Ishikawa (cell line): ENCODE data around the gene JPH3.

Experiments
- CEBPB ChIP-seq: IDR thresholded peaks from 2 replicates; pipeline ENCODE4 v1.6.1; 2012
- CREB1 ChIP-seq: IDR thresholded peaks from 2 replicates; pipeline ENCODE4 v1.6.1; 2012; ENCODE audit warnings: low read depth
- RAD21 ChIP-seq: IDR thresholded peaks from 2 replicates; pipeline ENCODE4 v1.6.1; 2012; ENCODE audit warnings: low read depth
- TAF1 ChIP-seq: IDR thresholded peaks from 2 replicates; pipeline ENCODE4 v1.6.1; 2012; ENCODE audit warnings: low read depth, mild to moderate bottlenecking
- YY1 ChIP-seq: IDR thresholded peaks from 2 replicates; pipeline ENCODE4 v1.6.1; 2012; ENCODE audit warnings: low read depth
- TF ChIP-seq, protein P1 (sequence below): IDR thresholded peaks from 2 replicates; pipeline ENCODE4 v1.6.1; 2012
- TF ChIP-seq, protein P2 (sequence below): IDR thresholded peaks from 2 replicates; pipeline ENCODE4 v1.6.1; 2012; ENCODE audit warnings: low read depth, mild to moderate bottlenecking

DNA sequence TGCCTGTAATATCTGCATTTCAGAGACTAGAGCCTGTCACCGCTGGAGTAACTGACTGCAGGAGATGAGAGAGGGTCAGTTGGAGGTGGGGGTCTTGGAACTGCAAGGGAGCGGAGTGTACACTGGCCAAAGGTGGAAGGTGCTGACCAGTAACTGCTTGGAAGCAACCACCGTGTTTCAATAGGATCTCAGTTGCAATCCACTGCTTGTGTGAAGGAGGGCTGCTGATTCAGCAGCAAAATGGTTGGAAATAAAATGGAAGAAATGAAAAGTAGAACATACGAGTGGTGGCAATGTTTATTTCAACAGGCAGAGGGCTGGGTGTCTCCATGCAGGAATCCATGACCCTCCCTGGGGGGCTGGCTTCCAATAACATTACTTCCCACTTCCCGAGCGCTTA is 2.1 kb upstream of the JPH3 start:
- no peak for TF ChIP-seq CREB1
- TF ChIP-seq, protein P1, sequence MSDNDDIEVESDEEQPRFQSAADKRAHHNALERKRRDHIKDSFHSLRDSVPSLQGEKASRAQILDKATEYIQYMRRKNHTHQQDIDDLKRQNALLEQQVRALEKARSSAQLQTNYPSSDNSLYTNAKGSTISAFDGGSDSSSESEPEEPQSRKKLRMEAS = no peak
- TF ChIP-seq RAD21 = no peak
- TF ChIP-seq, protein P2, sequence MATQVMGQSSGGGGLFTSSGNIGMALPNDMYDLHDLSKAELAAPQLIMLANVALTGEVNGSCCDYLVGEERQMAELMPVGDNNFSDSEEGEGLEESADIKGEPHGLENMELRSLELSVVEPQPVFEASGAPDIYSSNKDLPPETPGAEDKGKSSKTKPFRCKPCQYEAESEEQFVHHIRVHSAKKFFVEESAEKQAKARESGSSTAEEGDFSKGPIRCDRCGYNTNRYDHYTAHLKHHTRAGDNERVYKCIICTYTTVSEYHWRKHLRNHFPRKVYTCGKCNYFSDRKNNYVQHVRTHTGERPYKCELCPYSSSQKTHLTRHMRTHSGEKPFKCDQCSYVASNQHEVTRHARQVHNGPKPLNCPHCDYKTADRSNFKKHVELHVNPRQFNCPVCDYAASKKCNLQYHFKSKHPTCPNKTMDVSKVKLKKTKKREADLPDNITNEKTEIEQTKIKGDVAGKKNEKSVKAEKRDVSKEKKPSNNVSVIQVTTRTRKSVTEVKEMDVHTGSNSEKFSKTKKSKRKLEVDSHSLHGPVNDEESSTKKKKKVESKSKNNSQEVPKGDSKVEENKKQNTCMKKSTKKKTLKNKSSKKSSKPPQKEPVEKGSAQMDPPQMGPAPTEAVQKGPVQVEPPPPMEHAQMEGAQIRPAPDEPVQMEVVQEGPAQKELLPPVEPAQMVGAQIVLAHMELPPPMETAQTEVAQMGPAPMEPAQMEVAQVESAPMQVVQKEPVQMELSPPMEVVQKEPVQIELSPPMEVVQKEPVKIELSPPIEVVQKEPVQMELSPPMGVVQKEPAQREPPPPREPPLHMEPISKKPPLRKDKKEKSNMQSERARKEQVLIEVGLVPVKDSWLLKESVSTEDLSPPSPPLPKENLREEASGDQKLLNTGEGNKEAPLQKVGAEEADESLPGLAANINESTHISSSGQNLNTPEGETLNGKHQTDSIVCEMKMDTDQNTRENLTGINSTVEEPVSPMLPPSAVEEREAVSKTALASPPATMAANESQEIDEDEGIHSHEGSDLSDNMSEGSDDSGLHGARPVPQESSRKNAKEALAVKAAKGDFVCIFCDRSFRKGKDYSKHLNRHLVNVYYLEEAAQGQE = no peak
- no peak for TF ChIP-seq TAF1
- TF ChIP-seq CEBPB = no peak
- TF ChIP-seq YY1 = no peak
